ENCODE results near the gene AMN. TPM values are rescaled to one million over a fixed set of nuclear protein-coding genes. Genes with fewer than 3 reads are reported as not detected.

The AMN gene
- total and polyA plus RNA-seq, 2 experiments from 2014 or later: 169 to 247 TPM

DNA sequence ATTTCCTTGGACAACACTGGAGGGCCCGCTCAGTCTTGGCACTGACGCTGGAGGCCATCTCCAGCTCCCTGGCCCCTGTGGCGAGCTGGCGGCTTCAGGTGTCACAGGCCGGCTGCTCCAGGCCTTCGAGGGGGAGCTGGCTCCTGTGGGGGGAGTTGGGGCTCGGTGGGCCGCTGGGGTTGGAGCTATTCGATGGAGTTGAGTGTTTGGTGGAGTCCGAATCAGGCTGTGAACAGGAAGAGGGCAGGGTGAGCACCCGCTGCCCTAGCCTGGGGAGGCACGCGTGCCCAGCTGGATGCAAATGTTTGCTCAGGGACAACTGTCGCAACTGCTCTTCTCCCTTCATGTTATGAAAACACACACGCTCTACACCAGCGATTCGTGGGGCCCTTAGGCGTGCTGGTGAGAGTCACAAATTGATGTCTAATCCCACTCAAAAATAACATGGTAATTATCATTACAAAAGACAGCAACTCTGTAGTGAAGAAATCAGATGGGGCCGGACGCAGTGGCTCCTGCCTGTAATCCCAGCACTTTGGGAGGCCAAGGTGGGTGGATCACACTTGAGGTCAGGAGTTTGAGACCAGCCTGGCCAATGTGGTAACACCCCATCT, 11.3 kb downstream of the AMN start:
- TF ChIP-seq, protein P1, sequence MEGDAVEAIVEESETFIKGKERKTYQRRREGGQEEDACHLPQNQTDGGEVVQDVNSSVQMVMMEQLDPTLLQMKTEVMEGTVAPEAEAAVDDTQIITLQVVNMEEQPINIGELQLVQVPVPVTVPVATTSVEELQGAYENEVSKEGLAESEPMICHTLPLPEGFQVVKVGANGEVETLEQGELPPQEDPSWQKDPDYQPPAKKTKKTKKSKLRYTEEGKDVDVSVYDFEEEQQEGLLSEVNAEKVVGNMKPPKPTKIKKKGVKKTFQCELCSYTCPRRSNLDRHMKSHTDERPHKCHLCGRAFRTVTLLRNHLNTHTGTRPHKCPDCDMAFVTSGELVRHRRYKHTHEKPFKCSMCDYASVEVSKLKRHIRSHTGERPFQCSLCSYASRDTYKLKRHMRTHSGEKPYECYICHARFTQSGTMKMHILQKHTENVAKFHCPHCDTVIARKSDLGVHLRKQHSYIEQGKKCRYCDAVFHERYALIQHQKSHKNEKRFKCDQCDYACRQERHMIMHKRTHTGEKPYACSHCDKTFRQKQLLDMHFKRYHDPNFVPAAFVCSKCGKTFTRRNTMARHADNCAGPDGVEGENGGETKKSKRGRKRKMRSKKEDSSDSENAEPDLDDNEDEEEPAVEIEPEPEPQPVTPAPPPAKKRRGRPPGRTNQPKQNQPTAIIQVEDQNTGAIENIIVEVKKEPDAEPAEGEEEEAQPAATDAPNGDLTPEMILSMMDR (IDR thresholded peaks at IDR 0.05; ENCODE audit: poor library complexity): no peak
- TF ChIP-seq EZH2phosphoT487 (IDR thresholded peaks at IDR 0.05; ENCODE audit: low read depth, severe bottlenecking, unreplicated experiment) (no peak), EZH2 (IDR thresholded peaks at IDR 0.05; ENCODE audit: borderline replicate concordance) (no peak)
- Histone ChIP-seq H2AFZ (no peak overlapping the region), H3K36me3 (replicated peaks; ENCODE audit: insufficient read depth, low read depth) (no peaks in the 10 kb centered on the region), H3K4me2 (no peak overlapping the region), H3K9me2 (replicated peaks; ENCODE audit: insufficient read depth) (no peaks in the 10 kb centered on the region), H3K4me3 (no peak overlapping the region), H3K4me1 (ENCODE audit: insufficient read depth) (peaks cover 16% of the 10 kb centered on the region), H4K20me1 (ENCODE audit: insufficient read depth, poor library complexity, severe bottlenecking) (peaks cover 18% of the 10 kb centered on the region), H3K9me3 (ENCODE audit: low read depth) (no peaks in the 10 kb centered on the region), H3K27ac (no peak overlapping the region), H3K27me3 (peaks cover 12% of the 10 kb centered on the region), H3K79me2 (no peaks in the 10 kb centered on the region)
- WGBS (ENCODE audit: low lambda C conversion rate, missing lambda C conversion rate): 95% methylated on average over 19 of the region's 20 CpGs
- DNase-seq (ENCODE audit: low spot score): no peak

DNA sequence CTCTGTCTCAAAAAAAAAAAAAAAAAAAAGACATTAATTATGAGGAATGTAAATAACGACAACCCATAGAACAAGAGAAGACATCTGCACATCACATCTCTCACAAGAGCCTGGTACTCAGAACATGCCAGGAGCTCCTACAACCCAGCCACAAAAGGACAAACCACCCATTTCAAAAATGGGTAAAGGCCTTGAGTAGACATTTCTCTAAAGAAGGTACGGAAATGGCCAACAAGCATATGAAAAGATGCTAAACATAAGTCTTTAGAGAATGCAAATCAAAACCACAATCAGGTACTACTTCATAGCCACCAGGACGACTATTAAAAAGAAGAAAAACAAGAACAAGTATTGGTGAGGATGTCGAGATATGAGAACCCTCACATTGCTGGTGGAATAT, 13.3 kb downstream of the AMN start:
- Histone ChIP-seq H3K9me2 (replicated peaks; ENCODE audit: insufficient read depth) (no peaks in the 10 kb centered on the region), H3K79me2 (no peaks in the 10 kb centered on the region), H3K4me3 (no peak overlapping the region), H2AFZ (no peak overlapping the region), H3K27me3 (no peaks in the 10 kb centered on the region), H3K36me3 (replicated peaks; ENCODE audit: insufficient read depth, low read depth) (no peaks in the 10 kb centered on the region), H3K4me2 (no peak overlapping the region), H3K27ac (no peak overlapping the region), H3K9me3 (ENCODE audit: low read depth) (no peaks in the 10 kb centered on the region), H4K20me1 (ENCODE audit: insufficient read depth, poor library complexity, severe bottlenecking) (peaks cover 4% of the 10 kb centered on the region), H3K4me1 (ENCODE audit: insufficient read depth) (no peaks in the 10 kb centered on the region)
- no peak for TF ChIP-seq EZH2phosphoT487 (IDR thresholded peaks at IDR 0.05; ENCODE audit: low read depth, severe bottlenecking, unreplicated experiment)
- 98% methylated on average over 4 of the region's 4 CpGs for WGBS (ENCODE audit: low lambda C conversion rate, missing lambda C conversion rate)
- no peak for DNase-seq (ENCODE audit: low spot score)

DNA sequence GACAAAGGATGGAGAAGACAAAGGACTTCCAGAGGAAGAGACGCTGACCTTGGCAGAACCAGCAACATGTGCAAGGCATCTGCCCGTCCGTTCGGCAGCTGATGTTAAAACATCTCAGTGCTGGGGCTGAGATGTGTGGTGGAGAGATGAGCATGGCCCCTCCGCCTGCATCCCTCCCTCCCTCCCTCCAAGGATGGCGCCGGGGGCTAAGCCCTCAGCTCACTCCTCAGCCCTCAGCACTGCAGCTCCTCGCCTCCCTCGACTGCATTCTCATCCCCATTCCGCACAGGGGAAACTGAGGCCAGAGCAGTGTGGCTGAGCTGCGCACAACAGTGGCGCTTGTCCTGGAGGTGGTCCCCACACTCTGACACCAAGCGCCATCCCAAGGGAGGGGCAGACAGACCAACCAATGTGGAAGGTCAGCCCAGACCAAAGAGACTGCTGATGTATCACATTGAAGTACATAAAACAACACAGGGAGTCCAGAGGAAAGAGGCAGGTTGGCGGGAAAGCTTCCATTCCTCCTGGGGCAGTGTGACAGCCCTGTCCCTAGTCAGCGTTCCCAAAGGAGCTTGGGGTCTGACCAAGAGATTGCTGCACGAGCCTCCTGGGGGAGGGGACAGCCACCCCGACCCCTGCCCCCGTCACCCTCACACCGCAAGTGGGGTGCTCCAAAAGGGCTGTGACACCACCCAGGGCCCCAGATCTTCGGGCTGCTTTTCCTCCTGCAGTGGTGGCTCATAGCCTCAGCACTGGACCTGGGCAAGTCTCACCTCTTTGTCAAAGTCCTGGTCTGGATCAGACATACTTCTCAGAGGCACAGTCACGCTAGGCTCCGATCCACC, 15.1 kb downstream of the AMN start:
- Histone ChIP-seq H3K36me3 (replicated peaks; ENCODE audit: insufficient read depth, low read depth) (no peaks in the 10 kb centered on the region), H4K20me1 (ENCODE audit: insufficient read depth, poor library complexity, severe bottlenecking) (no peaks in the 10 kb centered on the region), H3K9me2 (replicated peaks; ENCODE audit: insufficient read depth) (no peaks in the 10 kb centered on the region), H3K4me1 (ENCODE audit: insufficient read depth) (no peaks in the 10 kb centered on the region), H3K27me3 (no peaks in the 10 kb centered on the region), H2AFZ (no peak overlapping the region), H3K4me3 (no peak overlapping the region), H3K27ac (no peak overlapping the region), H3K9me3 (ENCODE audit: low read depth) (no peaks in the 10 kb centered on the region), H3K4me2 (no peak overlapping the region), H3K79me2 (no peaks in the 10 kb centered on the region)
- no peak for DNase-seq (ENCODE audit: low spot score)
- TF ChIP-seq EZH2 (IDR thresholded peaks at IDR 0.05; ENCODE audit: borderline replicate concordance) (no peak), EZH2phosphoT487 (IDR thresholded peaks at IDR 0.05; ENCODE audit: low read depth, severe bottlenecking, unreplicated experiment) (no peak)
- TF ChIP-seq, protein P1 (IDR thresholded peaks at IDR 0.05; ENCODE audit: poor library complexity): no peak
- 97% methylated on average over 21 of the region's 22 CpGs for WGBS (ENCODE audit: low lambda C conversion rate, missing lambda C conversion rate)

DNA sequence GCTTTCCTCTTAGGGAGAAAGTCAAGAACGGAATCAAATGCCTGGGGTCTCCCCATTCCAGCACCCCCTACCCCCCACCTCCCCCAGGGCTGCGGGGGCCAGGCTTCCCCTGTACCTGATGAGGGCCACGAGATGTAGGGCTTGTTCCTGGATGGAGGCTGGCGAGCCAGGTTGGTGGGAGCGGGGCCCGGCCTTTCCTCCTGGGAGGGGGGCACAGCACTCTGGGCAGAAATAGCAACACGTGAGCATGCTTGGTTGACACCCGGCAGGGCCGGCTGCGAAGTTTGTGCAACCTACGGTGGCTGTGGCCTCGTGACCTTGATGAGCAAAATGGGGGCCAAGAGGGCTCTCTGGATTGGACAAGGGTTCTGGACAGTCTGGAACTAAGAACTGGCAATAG, 15.7 kb downstream of the AMN start:
- no peaks in the 10 kb centered on the region for H3K36me3 ChIP-seq (replicated peaks; ENCODE audit: insufficient read depth, low read depth)
- no peaks in the 10 kb centered on the region for H3K9me3 ChIP-seq (ENCODE audit: low read depth)

More for the DNA sequence above, 15.7 kb downstream of the AMN start:
- no peaks in the 10 kb centered on the region for H3K27me3 ChIP-seq
- no peak overlapping the region for H3K4me2 ChIP-seq
- no peak overlapping the region for H3K27ac ChIP-seq
- H3K9me2 ChIP-seq (replicated peaks; ENCODE audit: insufficient read depth): no peaks in the 10 kb centered on the region
- TF ChIP-seq EZH2 (IDR thresholded peaks at IDR 0.05; ENCODE audit: borderline replicate concordance): no peak
- TF ChIP-seq, protein P1 (IDR thresholded peaks at IDR 0.05; ENCODE audit: poor library complexity): no peak
- TF ChIP-seq EZH2phosphoT487 (IDR thresholded peaks at IDR 0.05; ENCODE audit: low read depth, severe bottlenecking, unreplicated experiment): no peak
- H3K4me1 ChIP-seq (ENCODE audit: insufficient read depth): no peaks in the 10 kb centered on the region
- no peak overlapping the region for H2AFZ ChIP-seq
- DNase-seq (ENCODE audit: low spot score): no peak
- no peaks in the 10 kb centered on the region for H4K20me1 ChIP-seq (ENCODE audit: insufficient read depth, poor library complexity, severe bottlenecking)
- 97% methylated on average over 12 of the region's 12 CpGs for WGBS (ENCODE audit: low lambda C conversion rate, missing lambda C conversion rate)
- H3K4me3 ChIP-seq: no peak overlapping the region
- no peaks in the 10 kb centered on the region for H3K79me2 ChIP-seq
